ENCODE results near the gene NPHP4.

Gene NPHP4

DNA sequence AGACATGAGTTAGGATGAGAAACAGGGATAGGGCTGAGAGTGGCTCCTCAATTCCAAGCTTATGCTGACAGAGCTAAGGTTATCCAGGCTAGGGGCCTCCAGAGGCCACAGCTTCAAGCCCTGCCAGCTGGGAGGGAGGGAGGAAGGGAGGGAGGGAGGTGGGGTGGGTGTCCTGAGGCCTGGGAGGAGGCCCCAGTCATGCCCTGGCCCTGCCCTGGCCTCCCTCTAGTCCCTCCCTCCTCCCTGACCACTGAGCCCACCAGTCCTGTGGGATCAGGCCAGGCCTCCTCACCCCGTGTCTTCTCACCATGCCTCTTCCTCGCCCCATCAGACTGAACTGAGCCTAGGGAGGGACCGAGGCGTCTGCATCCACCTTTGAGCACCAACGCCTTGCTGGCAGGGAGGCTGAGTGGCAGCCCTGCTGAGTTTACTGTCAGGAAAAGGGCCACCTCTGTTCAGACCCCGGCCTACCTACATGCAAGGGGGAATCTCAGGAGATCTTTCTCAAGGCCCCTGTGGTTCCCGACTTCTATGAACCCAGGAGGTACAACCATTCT, 116.1 kb downstream of the NPHP4 start:
- H3K9ac ChIP-seq (ENCODE audit: insufficient read length, low read depth): no peak overlapping the region
- H3K27me3 ChIP-seq (ENCODE audit: insufficient read depth, insufficient read length): no peaks in the 10 kb centered on the region
- TF ChIP-seq ZNF274 (IDR thresholded peaks at IDR 0.05; ENCODE audit: low read depth, low read length) (no peak), SUZ12 (IDR thresholded peaks at IDR 0.05; ENCODE audit: extremely low read depth, insufficient read depth, insufficient read length) (no peak), YY1 (IDR thresholded peaks at IDR 0.05; ENCODE audit: insufficient read depth, insufficient read length) (no peak)
- no peak overlapping the region for H3K4me3 ChIP-seq (ENCODE audit: insufficient read length, low read depth)
- peaks cover 15% of the 10 kb centered on the region for H3K36me3 ChIP-seq (ENCODE audit: insufficient read depth, insufficient read length, low read length)
- H3K4me1 ChIP-seq (ENCODE audit: insufficient read depth, insufficient read length): no peaks in the 10 kb centered on the region
- H3K9me3 ChIP-seq (ENCODE audit: insufficient read depth, low read length): peaks cover 9% of the 10 kb centered on the region; the same call in 1 of the 2 replicates
- no peak for DNase-seq (ENCODE audit: low read depth, low spot score)

DNA sequence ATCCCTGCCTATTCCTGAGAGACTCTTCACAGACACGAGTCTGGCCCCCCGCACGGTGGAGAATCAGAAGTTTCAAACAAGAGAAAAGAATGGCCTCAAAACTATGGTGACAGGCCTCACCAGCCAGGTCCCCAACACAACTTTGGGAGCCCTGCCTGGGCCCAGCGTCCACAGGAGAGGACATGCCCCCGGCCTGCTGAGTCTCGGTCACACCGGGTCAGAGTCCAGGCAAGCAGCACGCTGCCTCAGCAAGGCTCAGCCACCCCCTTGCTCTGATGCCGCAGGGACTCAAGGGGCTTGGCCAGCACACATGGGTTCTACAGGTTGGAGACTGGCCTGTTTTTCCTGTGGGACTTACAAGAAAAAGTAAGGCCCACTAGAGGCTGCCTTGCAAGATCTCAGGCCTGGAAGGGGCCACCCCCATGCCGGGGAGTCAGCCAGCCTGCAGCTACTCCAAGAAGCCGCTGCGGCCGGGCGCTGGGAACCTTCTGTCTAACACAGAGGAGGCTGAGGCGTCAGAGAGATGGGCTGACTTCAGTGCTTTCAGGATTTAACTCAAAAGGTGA, 116.8 kb downstream of the NPHP4 start:
- no peak overlapping the region for H3K9ac ChIP-seq (ENCODE audit: insufficient read length, low read depth)
- H3K9me3 ChIP-seq (ENCODE audit: insufficient read depth, low read length): peaks cover 9% of the 10 kb centered on the region; the same call in 1 of the 2 replicates
- H3K4me3 ChIP-seq (ENCODE audit: insufficient read length, low read depth): no peak overlapping the region
- no peak for DNase-seq (ENCODE audit: low read depth, low spot score)
- peaks cover 16% of the 10 kb centered on the region for H3K36me3 ChIP-seq (ENCODE audit: insufficient read depth, insufficient read length, low read length)
- no peaks in the 10 kb centered on the region for H3K4me1 ChIP-seq (ENCODE audit: insufficient read depth, insufficient read length)
- no peaks in the 10 kb centered on the region for H3K27me3 ChIP-seq (ENCODE audit: insufficient read depth, insufficient read length)
- no peak for TF ChIP-seq ZNF274 (IDR thresholded peaks at IDR 0.05; ENCODE audit: low read depth, low read length)
- no peak for TF ChIP-seq YY1 (IDR thresholded peaks at IDR 0.05; ENCODE audit: insufficient read depth, insufficient read length)
- no peak for TF ChIP-seq SUZ12 (IDR thresholded peaks at IDR 0.05; ENCODE audit: extremely low read depth, insufficient read depth, insufficient read length)

DNA sequence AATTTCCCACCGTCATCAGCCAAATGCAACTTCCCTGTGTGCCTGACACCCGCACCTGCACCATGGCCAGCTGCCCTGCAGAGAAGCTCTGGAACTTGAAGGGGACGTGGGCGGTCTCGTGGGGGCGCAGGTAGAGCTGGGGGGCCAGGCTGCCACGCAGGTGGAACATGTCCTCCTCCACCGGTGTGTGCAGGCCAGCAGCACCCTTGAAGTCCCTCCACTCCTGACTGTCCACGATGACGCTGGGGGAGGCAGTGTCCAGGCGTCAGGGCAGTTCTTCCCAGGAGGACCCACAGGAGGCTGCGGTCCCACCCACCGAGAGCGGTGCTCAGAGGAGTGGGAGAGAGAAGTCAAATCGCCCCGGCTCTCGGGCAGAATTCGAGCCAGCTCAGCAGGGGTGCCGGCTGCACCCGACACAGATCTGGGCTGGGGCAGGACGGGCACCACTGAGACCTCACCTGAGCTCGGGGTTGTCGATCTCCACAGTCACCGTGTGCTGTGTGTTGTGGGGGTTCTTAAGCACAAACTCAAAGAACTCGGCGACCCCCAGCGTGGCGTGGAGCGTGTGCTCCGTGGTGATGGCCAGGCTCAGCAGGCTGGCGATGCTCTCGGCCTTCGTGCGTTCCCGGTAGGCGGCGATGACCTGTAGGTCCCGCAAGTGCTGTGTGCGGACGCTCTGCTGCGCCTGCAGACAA, 117.7 kb downstream of the NPHP4 start:
- peaks cover 3% of the 10 kb centered on the region; the same call in 1 of the 2 replicates for H3K9me3 ChIP-seq (ENCODE audit: insufficient read depth, low read length)
- H3K4me1 ChIP-seq (ENCODE audit: insufficient read depth, insufficient read length): no peaks in the 10 kb centered on the region
- TF ChIP-seq YY1 (IDR thresholded peaks at IDR 0.05; ENCODE audit: insufficient read depth, insufficient read length) (no peak), SUZ12 (IDR thresholded peaks at IDR 0.05; ENCODE audit: extremely low read depth, insufficient read depth, insufficient read length) (no peak), ZNF274 (IDR thresholded peaks at IDR 0.05; ENCODE audit: low read depth, low read length) (no peak)
- peaks cover 9% of the 10 kb centered on the region for H3K36me3 ChIP-seq (ENCODE audit: insufficient read depth, insufficient read length, low read length)
- no peak overlapping the region for H3K9ac ChIP-seq (ENCODE audit: insufficient read length, low read depth)
- no peaks in the 10 kb centered on the region for H3K27me3 ChIP-seq (ENCODE audit: insufficient read depth, insufficient read length)
- no peak overlapping the region for H3K4me3 ChIP-seq (ENCODE audit: insufficient read length, low read depth)
- no peak for DNase-seq (ENCODE audit: low read depth, low spot score)

DNA sequence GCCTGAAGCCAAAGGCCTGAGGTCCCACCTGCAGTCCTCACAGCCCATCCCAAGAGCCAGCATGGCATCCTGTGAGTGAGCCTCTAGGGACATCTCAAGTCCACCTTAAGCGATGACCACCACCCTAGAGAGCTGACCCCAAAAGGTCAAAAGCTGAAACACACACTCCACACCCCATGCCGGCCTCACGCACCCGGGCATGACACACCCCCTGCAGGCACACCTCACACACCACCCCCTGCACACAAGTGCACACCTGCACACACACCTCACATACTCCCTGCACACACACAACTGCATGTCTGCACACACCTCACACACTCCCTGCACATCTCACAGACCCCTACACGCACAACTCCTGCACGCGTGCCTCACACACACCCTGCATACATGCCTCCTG, 118.7 kb downstream of the NPHP4 start:
- H3K27me3 ChIP-seq (ENCODE audit: insufficient read depth, insufficient read length): no peaks in the 10 kb centered on the region
- H3K4me1 ChIP-seq (ENCODE audit: insufficient read depth, insufficient read length): no peaks in the 10 kb centered on the region
- DNase-seq (ENCODE audit: low read depth, low spot score): no peak
- H3K9me3 ChIP-seq (ENCODE audit: insufficient read depth, low read length): 0 out of 2 replicates have a peak, but pooled peaks cover 6% of the 10 kb centered on the region
- no peak overlapping the region for H3K9ac ChIP-seq (ENCODE audit: insufficient read length, low read depth)
- TF ChIP-seq ZNF274 (IDR thresholded peaks at IDR 0.05; ENCODE audit: low read depth, low read length) (no peak), YY1 (IDR thresholded peaks at IDR 0.05; ENCODE audit: insufficient read depth, insufficient read length) (no peak), SUZ12 (IDR thresholded peaks at IDR 0.05; ENCODE audit: extremely low read depth, insufficient read depth, insufficient read length) (no peak)
- peaks cover 7% of the 10 kb centered on the region for H3K36me3 ChIP-seq (ENCODE audit: insufficient read depth, insufficient read length, low read length)
- no peak overlapping the region for H3K4me3 ChIP-seq (ENCODE audit: insufficient read length, low read depth)

DNA sequence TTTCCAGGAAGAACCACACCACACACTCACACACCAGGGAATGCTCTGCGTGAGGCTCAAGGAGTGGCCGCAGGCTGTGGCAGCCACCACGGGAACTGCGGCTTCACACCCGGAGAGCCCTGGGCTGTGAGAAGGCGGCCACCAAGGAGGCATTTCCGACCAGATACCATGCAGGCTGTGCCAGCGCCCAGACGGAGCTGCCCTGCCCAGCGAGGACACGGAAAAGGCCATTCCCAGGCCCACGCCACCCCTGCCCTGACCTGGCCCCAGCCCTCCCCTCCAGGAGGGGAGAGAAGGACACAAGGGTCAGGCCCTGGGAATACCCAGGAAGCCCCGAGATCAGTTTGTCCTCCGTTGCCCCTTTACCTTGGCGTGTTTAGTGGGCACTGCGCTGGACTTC, 119.3 kb downstream of the NPHP4 start:
- peaks cover 2% of the 10 kb centered on the region for H3K4me1 ChIP-seq (ENCODE audit: insufficient read depth, insufficient read length)
- H3K4me3 ChIP-seq (ENCODE audit: insufficient read length, low read depth): no peak overlapping the region
- no peak for DNase-seq (ENCODE audit: low read depth, low spot score)
- H3K9me3 ChIP-seq (ENCODE audit: insufficient read depth, low read length): 0 out of 2 replicates have a peak, but pooled peaks cover 6% of the 10 kb centered on the region
- H3K27me3 ChIP-seq (ENCODE audit: insufficient read depth, insufficient read length): no peaks in the 10 kb centered on the region
- no peak for TF ChIP-seq SUZ12 (IDR thresholded peaks at IDR 0.05; ENCODE audit: extremely low read depth, insufficient read depth, insufficient read length)
- no peak for TF ChIP-seq ZNF274 (IDR thresholded peaks at IDR 0.05; ENCODE audit: low read depth, low read length)
- TF ChIP-seq YY1 (IDR thresholded peaks at IDR 0.05; ENCODE audit: insufficient read depth, insufficient read length): no peak
- H3K9ac ChIP-seq (ENCODE audit: insufficient read length, low read depth): no peak overlapping the region
- H3K36me3 ChIP-seq (ENCODE audit: insufficient read depth, insufficient read length, low read length): peaks cover 7% of the 10 kb centered on the region

DNA sequence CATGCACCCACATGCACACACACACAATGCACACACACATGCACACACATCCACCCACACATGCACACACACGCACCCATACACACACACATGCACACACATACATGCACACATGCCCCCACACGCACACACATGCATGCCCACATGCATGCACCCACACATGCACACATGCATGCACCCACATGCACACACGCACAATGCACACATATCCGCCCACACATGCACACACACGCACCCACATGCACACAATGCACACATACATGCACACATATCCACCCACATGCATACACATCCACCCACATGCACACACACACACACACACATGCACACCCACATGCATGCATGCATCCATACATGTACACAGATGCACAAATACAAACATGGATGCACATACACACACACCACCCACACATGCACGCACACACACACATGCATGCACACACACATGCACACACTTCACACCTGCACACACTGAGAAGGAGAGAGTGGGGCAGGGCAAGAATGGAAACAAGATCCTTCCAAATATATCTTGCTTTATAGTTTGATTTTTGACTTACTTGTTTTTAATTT, 123.2 kb downstream of the NPHP4 start:
- no peaks in the 10 kb centered on the region for H3K27me3 ChIP-seq (ENCODE audit: insufficient read depth, insufficient read length)
- peaks cover 2% of the 10 kb centered on the region for H3K4me1 ChIP-seq (ENCODE audit: insufficient read depth, insufficient read length)
- TF ChIP-seq SUZ12 (IDR thresholded peaks at IDR 0.05; ENCODE audit: extremely low read depth, insufficient read depth, insufficient read length) (no peak), YY1 (IDR thresholded peaks at IDR 0.05; ENCODE audit: insufficient read depth, insufficient read length) (no peak), ZNF274 (IDR thresholded peaks at IDR 0.05; ENCODE audit: low read depth, low read length) (no peak)
- H3K36me3 ChIP-seq (ENCODE audit: insufficient read depth, insufficient read length, low read length): peaks cover 4% of the 10 kb centered on the region
- 0 out of 2 replicates have a peak, but pooled peaks cover 6% of the 10 kb centered on the region for H3K9me3 ChIP-seq (ENCODE audit: insufficient read depth, low read length)
- no peak for DNase-seq (ENCODE audit: low read depth, low spot score)
- H3K9ac ChIP-seq (ENCODE audit: insufficient read length, low read depth): no peak overlapping the region
- H3K4me3 ChIP-seq (ENCODE audit: insufficient read length, low read depth): no peak overlapping the region

DNA sequence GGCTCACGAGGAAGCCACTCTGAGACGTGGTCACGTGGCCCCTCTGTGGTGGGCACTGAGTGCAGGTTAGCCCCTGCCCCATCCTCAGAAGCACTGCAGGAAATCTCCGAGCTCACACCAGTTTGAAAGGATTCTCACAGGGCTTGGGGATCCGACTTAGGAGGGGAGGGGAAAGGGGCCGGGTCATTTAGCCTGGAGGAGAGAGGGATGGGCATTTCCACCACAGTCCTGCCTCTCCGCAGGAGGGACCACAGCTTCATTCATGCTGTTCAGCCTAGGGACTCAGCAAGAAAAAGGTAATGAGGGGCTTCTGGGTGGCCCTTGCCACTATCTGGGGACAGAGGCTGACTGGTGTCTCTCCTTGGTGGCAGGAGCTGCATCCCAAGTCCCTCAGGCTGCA, 126.5 kb downstream of the NPHP4 start:
- Histone ChIP-seq H3K4me3 (ENCODE audit: insufficient read length, low read depth) (no peak overlapping the region), H3K9ac (ENCODE audit: insufficient read length, low read depth) (no peak overlapping the region)
- no peak for TF ChIP-seq ZNF274 (IDR thresholded peaks at IDR 0.05; ENCODE audit: low read depth, low read length)
- no peak for TF ChIP-seq YY1 (IDR thresholded peaks at IDR 0.05; ENCODE audit: insufficient read depth, insufficient read length)
- TF ChIP-seq SUZ12 (IDR thresholded peaks at IDR 0.05; ENCODE audit: extremely low read depth, insufficient read depth, insufficient read length): no peak

More for the DNA sequence above, 126.5 kb downstream of the NPHP4 start:
- Histone ChIP-seq H3K36me3 (ENCODE audit: insufficient read depth, insufficient read length, low read length) (no peaks in the 10 kb centered on the region), H3K4me1 (ENCODE audit: insufficient read depth, insufficient read length) (peaks cover 2% of the 10 kb centered on the region), H3K9me3 (ENCODE audit: insufficient read depth, low read length) (0 out of 2 replicates have a peak, but pooled peaks cover 6% of the 10 kb centered on the region), H3K27me3 (ENCODE audit: insufficient read depth, insufficient read length) (no peaks in the 10 kb centered on the region)
- DNase-seq (ENCODE audit: low read depth, low spot score): no peak
